GM18508 (cell line): ENCODE measurements around the gene PCNX2.
"Not testable (repeated sequence)": the region's sequence is repeated elsewhere in the genome, so short reads cannot be mapped to it uniquely, and the experiment has no call there.

Experiments used
- ATAC-seq: cut with Tn5 transposase; IDR thresholded peaks from one replicate; pipeline ENCODE4 v1.9.1; 2021; ENCODE audit warnings: moderate number of reproducible peaks; ENCODE audit not compliant: insufficient read depth, unreplicated experiment

PCNX2 gene

GRCh38 chr1:233179638-233180037 is 115.9 kb downstream of the PCNX2 start:
- not testable (repeated sequence) for ATAC-seq

DNA sequence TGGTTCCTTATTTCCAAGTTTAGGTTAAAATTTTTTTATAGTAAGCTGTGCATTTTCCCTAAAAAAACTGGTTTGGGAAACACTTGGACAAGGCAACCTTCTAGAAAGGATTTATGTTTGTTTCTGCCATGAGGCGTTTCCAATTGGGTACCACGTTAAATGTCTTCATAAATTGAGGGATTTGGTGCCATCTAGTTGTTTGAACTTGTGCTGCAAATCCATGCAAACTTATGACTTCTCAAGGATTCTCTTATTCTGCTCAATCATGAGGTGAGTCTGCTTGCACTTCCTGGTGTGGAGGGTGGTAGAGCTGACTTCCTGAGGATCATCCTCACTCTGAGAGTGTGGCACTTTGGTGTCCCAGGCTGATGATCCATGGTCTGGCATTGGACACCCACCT is 123.3 kb downstream of the PCNX2 start:
- no peak for ATAC-seq

- ATAC-seq: no peak
These were observed 124.8 kb downstream of the PCNX2 start for GRCh38 chr1:233170741-233171140.

- no peak for ATAC-seq
These were observed 127.1 kb downstream of the PCNX2 start for GRCh38 chr1:233168384-233168783.

- ATAC-seq: no peak
These were observed 128.6 kb downstream of the PCNX2 start for GRCh38 chr1:233166896-233167295.

GRCh38 chr1:233163696-233164095 is 131.8 kb downstream of the PCNX2 start:
- ATAC-seq: no peak

- no peak for ATAC-seq
These were observed 137.2 kb downstream of the PCNX2 start for GRCh38 chr1:233158322-233158721.

DNA sequence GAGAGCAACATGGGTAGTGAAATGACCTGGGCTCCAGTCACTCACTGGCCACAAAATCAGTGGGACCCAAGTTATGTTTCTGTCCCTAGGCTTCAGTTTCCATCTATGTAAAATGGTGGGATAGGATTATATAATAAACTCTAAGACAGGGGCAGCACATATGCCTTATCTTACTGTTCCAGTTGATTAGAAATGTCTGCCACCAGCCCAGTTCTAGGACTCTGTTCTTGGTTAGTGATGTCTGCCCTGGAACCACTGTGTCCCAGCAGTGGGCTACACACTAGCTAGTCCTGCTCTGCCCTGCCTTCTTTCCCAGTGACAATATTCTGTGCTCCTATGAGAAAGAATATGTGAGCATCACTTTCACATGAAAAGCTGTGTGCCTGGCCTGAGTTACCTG is 138.3 kb downstream of the PCNX2 start:
- no peak for ATAC-seq

DNA sequence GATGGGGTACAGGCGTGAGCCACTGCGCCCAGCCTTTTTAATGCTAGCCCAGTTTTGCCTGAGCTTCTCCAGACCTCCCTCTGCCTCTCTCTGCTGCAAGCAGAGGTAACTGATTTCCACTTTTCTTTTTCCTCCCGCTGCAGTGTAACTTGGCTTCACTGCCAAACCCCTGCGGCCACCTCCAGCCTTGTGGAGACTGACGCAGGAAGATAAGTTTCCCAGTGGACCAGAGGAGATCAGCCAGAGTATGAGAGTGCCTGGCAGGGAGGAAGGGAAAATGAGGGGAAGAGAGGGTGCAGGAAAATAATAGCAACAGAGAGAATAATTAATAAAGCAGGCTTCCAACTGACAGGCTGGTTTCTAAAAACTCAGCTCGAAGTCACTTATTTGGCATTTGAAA is 143.7 kb downstream of the PCNX2 start:
- no peak for ATAC-seq

DNA sequence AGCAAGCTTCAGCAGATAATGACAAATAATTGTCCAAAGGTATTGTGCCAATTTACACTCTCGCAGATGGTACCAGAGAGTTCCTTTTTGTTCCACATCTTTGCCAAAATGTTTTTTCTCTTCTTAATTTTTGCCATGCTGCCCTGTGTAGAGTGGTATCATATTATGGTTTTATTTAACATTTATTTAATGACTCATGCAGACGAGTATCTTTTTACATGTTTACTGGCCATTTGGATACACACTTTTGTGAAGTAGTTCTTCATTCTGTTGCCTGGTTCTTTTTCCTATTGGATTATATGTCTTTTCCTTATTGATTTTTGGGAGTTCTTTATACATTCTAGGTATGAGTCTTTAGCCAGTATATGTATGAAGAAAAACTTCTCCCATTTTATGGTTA is 151.1 kb downstream of the PCNX2 start:
- ATAC-seq: no peak

DNA sequence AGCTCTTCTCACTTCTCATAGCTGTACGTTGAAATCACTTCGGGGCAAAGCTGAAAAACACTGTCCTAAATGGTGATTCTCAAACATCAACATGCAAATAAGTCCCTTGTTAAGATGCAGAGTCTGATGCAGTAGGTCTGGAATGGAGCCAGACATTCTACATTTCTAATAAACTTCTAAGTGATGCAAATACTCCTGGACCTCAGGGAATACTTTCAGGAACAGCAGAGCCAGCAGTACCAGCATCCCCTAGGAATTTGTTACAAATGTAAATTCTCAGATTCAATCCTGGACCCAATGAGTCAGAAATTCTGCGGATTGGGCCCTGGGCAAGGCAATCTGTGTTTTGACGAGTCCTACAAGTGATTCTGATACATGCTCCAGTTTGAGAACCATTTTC is 152.3 kb downstream of the PCNX2 start:
- ATAC-seq: no peak

DNA sequence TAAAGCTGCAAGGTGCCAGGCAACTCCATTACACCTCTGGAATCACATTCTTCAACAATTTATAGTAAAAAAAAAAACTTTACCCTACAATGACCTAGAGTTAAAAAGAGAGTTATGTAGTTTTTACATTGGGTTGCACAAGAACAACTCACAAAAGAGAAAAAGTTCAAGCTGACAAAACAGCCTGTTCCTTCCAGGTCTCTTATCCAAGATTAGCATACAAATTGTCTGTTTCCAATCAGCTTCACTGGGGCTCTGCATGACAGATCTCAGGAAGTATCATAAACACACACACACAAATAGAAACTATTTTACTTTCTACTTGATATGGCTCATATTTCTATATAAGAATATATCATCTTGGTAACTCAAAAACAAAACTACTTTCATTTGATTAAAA is 154.6 kb downstream of the PCNX2 start:
- ATAC-seq: no peak

DNA sequence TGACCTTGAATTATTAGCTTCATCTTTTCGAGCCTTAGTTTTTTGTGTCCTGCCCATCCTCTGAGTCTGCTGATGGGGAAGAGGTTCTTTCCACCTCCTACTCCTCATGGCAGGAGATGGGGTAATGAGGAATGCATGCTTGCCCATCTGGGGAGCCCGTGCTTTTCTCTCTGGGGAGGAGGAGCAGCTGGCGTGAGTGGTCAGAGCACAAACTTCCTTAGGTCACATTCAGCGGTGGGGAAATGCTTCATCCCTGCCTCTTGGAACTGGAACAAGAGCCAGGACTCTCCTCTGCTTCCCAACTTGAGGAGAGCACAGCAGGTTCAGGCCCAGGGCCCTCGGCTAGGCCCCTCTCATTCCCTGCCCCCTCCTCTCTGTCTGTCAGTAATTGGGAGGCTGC is 155.0 kb downstream of the PCNX2 start:
- no peak for ATAC-seq

GRCh38 chr1:233138788-233139585 is 156.5 kb downstream of the PCNX2 start:
- ATAC-seq: no peak

DNA sequence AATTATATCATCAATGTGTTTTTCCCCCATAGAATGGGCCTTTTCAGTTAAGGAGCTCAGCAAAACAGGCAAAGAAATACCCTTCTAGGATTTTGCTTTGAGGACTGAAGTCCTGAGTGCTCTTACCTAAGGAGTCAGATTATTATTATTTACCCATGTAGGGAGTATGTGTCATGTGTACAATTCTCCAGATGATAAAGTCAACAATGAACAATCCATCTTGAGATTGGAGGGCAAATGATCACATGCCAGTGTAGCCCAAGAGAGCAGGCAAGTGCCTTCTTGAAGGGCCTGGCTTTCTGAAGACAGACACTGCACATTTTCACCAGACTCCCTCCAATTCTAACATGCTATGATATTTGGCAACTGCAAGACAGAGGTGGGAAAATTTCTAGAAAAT is 159.7 kb downstream of the PCNX2 start:
- no peak for ATAC-seq

DNA sequence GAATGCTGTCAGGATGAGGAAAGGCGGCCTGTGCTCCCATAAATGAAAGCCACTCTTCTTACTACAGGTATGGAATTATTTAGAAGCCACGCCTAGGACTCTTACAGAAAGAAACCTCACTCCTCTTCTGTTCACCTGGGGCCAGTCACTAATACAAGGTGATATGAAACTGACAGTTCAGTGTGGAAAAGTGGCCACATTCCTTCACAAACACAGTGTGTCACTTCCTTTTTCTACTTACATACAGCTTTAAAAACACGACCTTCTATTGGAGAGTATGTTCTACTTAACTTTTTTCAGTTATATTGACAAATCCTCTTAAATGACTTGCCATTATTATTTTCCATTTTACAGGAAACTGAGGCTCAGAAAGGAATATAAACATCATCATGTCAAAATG is 163.1 kb downstream of the PCNX2 start:
- no peak for ATAC-seq

DNA sequence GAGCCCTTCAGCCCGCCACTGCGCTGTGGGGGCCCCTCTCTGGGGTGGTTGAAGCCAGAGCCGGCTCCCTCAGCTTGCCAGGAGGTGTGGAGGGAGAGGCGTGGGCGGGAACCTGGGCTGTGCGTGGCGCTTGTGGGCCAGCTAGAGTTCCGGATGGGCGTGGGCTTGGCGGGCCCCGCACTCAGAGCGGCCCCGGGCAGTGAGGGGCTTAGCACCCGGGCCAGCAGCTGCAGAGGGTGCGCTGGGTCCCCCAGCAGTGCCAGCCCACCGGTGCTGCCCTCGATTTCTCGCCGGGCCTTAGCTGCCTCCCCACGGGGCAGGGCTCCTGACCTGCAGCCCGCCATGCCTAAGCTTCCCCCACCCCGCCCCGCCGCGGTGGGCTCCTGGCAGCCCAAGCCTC is 166.5 kb downstream of the PCNX2 start:
- ATAC-seq: not testable (repeated sequence)

DNA sequence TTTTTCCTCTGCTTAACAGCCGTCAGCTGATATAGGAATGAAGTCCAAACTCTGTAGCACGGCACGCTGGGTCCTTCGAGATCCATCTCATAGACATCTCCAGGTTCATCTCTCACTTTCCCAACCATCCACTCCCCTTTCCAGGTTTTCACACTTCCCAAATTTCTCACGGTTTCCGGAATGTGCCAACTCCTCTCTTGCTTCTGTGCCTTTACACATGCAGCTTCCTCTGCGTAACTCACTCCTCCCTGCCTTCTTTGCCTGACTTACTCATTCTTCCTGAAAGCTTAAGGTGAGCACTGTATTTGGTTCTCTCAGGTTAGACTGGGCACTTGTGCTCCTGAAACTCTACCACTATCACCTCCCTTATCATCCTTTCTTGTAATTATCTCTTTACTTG is 168.4 kb downstream of the PCNX2 start:
- ATAC-seq: no peak

DNA sequence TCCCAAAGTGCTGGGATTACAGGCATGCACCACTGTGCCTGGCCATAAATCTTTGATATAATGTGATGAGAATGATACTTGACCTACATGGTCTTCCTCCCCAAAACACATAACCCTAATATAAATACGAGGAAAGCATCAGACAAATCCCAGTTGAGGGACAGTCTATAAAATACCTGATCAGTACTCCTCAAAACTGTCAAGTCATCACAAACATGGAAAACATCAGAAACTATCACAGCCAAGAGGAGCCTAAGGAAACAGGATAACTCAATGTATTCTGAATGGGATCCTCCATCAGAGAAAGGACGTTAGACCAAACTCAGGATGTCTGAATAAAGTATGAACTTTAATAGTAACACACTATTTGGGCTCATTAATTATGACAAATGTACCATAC is 172.7 kb downstream of the PCNX2 start:
- no peak for ATAC-seq

DNA sequence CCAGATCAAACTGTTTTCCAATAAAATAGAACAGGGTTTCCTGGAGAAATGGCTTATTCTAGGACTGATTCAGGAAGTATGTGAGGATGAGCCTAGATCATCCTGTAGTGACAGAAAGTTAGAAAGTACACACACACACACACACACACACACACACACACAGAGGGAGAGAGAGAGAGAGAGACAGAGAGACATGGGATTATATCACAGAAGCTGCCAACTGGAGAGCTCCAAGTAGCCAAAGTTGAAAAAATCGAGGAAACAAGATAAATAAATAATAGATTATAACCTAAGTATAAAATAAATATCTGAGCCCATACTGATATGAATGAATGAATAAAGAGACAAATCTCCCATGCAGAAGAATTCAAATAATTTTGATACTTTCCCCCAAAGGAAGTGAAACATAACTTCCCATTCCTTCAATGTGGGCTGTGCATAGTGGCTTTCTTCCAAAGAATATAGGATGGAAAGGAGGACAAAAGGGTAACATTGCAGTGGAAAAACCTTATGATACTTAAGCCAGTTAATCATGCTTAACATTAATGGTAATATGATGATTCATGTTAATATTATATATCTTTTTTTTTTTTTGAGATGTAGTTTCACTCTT is 173.5 kb downstream of the PCNX2 start:
- ATAC-seq: no peak

DNA sequence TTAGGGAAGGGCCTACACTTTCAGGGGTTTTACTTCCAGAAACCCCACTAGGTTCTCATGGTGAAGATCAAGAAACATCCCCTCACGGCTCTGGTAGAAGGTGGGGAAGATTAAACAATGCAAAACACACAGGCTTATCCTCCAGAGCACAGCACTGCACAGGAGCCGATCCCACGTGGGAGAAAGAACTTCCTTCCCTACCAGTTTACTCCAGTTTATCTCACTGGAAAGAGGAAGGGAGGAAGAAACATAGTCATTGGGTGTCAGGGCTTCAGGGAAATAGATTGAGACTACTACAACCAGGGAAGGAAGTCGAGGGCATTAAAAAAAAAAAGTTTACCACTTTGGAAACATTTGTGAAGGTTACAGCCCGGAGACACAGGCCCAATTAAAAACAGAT is 180.7 kb downstream of the PCNX2 start:
- no peak for ATAC-seq

GRCh38 chr1:233114159-233114558 is 181.4 kb downstream of the PCNX2 start:
- no peak for ATAC-seq
